Activated CD4-positive, alpha-beta memory T cell treated with anti-CD3 and anti-CD28 coated beads for 36 hours (primary cell): ENCODE data around the gene YEATS4. TPM values are rescaled to one million over a fixed set of nuclear protein-coding genes. Genes with fewer than 3 reads are reported as not detected.

Experiments
- CTCF ChIA-PET: fragments of 350-600 bp; sonication (Branson Sonifier 250); formaldehyde crosslinking; loops from one replicate; lab custom pipeline; 2021; ENCODE audit warnings: antibody characterized with exemption, inconsistent platforms; lab: Charles Lee
- POLR2A ChIA-PET: fragments of 350-600 bp; sonication (Branson Sonifier 250); formaldehyde crosslinking; loops from one replicate; lab custom pipeline; 2021; ENCODE audit warnings: antibody characterized with exemption; lab: Charles Lee
- DNase-seq: peaks from one replicate; pipeline ENCODE4 v3.0.0-alpha.2; 2020
- H3K27ac Mint-ChIP-seq: one replicate; pipeline ENCODE4 v1.8.0; 2021; ENCODE audit warnings: mixed read lengths
- H3K27me3 Mint-ChIP-seq: one replicate; pipeline ENCODE4 v1.8.0; 2021; ENCODE audit warnings: mixed read lengths
- H3K36me3 Mint-ChIP-seq: one replicate; pipeline ENCODE4 v1.8.0; 2021; ENCODE audit warnings: mixed read lengths
- H3K4me1 Mint-ChIP-seq: one replicate; pipeline ENCODE4 v1.8.0; 2021; ENCODE audit warnings: low read depth, mixed read lengths
- H3K4me3 Mint-ChIP-seq: one replicate; pipeline ENCODE4 v1.8.0; 2021; ENCODE audit warnings: mild to moderate bottlenecking, mixed read lengths
- H3K9me3 Mint-ChIP-seq: one replicate; pipeline ENCODE4 v1.8.0; 2021; ENCODE audit warnings: mixed read lengths
- intact Hi-C: fragments of 100-400 bp; cut with micrococcal nuclease; formaldehyde crosslinking; loops from one replicate; pipeline ENCODE4 v1.15.1; 2023
- total RNA-seq, 2 experiments: library from RNA; stranded (reverse); gene quantifications; one replicate each; pipeline ENCODE4 v1.2.3, GENCODE V29; 2021

The YEATS4 gene
- total RNA-seq, 2 experiments from 2014 or later, result 50.4 to 50.6 TPM

DNA sequence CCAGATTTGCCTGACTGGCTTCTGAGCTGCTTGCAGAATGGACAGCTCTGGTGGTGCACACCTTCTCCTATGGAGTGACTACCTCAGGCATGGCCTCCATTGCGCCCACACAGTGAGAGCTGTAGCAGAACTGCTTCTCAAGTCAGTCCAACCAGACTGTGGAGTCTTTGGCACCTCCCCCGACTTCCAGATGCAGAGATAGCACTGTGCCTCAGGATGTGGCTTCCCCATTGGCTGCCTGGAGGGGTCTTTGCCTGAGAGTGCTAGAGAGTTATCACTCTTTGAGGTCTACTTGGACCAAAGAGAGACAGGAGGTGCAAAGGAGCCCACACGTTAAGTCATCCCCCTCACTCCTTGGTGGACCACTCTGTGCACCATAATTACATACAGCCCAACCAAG, 65.9 kb downstream of the YEATS4 start:
- no peak for DNase-seq
- no peaks in the 10 kb centered on the region for H3K4me1 Mint-ChIP-seq
- CTCF ChIA-PET, result no interaction called here
- H3K27ac Mint-ChIP-seq, result no peak overlapping the region
- H3K9me3 Mint-ChIP-seq, result no peaks in the 10 kb centered on the region
- no peak overlapping the region for H3K4me3 Mint-ChIP-seq
- POLR2A ChIA-PET, result no interaction called here
- H3K27me3 Mint-ChIP-seq, result no peaks in the 10 kb centered on the region
- H3K36me3 Mint-ChIP-seq, result no peaks in the 10 kb centered on the region
- intact Hi-C loops, result no loop called here

DNA sequence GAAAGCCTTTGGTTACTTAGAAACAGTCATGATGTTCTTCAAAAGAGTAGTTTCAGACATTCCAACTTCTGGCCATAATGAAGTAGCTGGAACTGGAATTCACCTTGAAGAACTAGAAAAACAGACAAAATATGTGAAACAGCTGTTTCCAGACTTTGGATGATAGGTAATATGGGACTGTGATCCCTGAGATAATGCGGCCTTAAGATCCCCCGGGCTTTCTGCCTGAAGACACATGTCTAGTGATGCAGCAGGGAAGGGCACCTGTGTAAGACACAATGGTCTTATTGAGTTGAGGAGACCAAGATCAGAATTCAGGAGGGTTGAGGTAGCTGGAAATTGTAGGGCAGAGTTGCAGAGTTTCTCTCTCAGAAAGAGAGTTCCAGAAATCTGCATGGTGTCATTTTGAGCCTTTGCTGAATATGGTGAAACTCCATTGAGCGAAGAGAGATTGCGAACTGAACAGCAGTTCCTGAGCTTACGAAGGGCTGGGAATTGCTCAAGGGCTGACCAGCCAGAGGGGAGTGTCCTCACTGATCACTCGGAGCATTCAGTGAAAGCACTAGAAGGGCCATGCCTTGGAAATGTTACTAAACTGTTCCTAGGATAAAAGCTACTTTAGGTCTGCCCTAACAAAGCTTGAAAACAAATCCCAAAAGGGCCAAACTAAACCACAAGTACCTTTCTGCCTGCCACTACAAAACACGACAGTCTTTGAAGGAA, 69.0 kb downstream of the YEATS4 start:
- ChIA-PET POLR2A (no interaction called here), CTCF (no interaction called here)
- intact Hi-C loops, result no loop called here
- Mint-ChIP-seq H3K36me3 (no peaks in the 10 kb centered on the region), H3K4me3 (no peak overlapping the region), H3K4me1 (no peaks in the 10 kb centered on the region), H3K27ac (no peak overlapping the region), H3K27me3 (no peaks in the 10 kb centered on the region), H3K9me3 (no peaks in the 10 kb centered on the region)
- no peak for DNase-seq

DNA sequence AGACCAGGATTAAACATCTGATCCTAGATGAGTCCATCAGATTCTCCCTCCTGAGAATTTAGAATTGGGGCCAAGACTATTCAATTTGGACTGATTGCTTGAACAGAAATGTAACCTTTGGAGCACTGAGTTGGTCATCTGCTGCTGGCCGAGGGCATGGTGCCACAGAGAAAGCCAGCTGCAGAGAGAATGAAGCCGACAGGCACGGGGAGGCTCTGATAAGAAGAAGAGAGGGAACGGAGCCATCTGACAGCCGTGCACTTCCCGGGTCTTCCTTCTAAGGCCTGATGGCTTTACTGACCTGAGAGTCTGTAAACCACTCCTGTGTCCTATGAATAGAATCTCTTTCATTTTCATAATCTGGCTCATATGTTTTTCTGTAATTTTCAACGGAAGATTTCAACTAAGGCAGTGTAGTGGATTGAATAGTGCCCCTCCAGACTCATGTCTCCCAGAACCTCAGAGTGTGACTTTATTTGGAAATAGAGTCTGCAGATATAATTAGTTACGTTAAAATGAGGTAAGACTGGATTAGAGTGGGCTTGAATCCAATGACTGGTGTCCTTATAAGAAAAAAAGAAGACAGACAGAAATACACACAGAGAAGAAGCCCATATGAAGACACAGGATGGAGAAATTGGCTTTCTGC, 71.5 kb downstream of the YEATS4 start:
- no peaks in the 10 kb centered on the region for H3K4me1 Mint-ChIP-seq
- POLR2A ChIA-PET, result no interaction called here
- H3K36me3 Mint-ChIP-seq, result no peaks in the 10 kb centered on the region
- H3K9me3 Mint-ChIP-seq, result no peaks in the 10 kb centered on the region
- CTCF ChIA-PET, result no interaction called here
- no peak for DNase-seq
- H3K27ac Mint-ChIP-seq, result no peak overlapping the region
- H3K27me3 Mint-ChIP-seq, result no peaks in the 10 kb centered on the region
- intact Hi-C loops, result no loop called here
- H3K4me3 Mint-ChIP-seq, result no peak overlapping the region

DNA sequence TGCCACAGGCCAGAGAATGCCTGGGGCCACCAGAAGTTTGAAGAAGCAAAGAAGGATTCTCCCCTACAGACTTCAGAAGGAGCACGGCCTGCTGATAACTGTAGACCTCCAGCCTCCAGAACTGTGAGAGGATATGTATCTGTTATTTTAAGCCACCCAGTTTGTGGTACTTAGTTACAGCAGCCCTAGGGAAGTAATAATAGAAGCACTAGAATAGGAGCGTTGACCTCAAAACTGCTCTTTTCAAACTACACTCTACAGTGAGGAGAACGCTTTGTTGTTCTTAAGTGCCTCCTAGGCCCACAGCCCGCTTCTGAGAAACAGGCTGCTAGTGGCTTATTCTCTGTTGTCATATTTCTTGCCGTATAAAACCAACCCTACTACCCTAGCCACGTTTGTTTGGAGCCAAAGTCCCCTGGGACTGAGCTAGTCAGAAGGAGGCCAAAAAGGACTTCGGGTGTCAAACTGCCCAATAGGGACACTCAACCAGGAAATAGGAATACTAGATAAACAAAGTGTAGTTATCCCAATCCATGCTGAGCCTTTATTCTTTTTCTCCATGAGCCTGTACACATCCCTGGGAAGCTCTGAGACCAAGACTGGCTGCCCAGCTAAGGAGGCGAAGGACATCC, 72.2 kb downstream of the YEATS4 start:
- CTCF ChIA-PET, result no interaction called here
- POLR2A ChIA-PET, result no interaction called here

DNA sequence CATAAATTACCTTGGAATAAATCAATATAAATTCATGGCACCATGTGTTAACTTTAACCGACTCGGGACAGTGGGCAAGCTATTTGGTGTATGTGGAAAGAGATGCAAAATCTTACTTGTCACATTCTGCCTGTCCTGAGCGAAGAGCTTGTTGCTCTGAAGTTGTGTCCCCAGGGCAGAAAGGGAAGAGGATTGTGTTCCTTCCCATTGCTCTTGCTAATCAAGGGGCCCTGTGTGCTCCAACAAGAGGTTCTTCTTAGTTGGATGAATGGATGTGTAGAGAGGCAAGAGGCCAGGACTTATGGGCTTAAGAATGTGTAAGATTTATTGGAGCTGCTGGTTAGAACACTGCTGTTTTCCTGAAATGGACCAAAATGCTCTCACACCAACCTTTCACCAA, 74.1 kb downstream of the YEATS4 start:
- H3K4me3 Mint-ChIP-seq, result no peak overlapping the region
- CTCF ChIA-PET, result no interaction called here
- intact Hi-C loops, result no loop called here
- POLR2A ChIA-PET, result no interaction called here
- no peaks in the 10 kb centered on the region for H3K36me3 Mint-ChIP-seq
- no peaks in the 10 kb centered on the region for H3K27me3 Mint-ChIP-seq
- H3K4me1 Mint-ChIP-seq, result no peaks in the 10 kb centered on the region
- no peaks in the 10 kb centered on the region for H3K9me3 Mint-ChIP-seq
- no peak overlapping the region for H3K27ac Mint-ChIP-seq
- DNase-seq, result no peak

More for the DNA sequence above, 72.2 kb downstream of the YEATS4 start:
- H3K4me3 Mint-ChIP-seq, result no peak overlapping the region
- H3K27me3 Mint-ChIP-seq, result no peaks in the 10 kb centered on the region
- DNase-seq, result no peak
- no peaks in the 10 kb centered on the region for H3K4me1 Mint-ChIP-seq
- intact Hi-C loops, result no loop called here
- no peak overlapping the region for H3K27ac Mint-ChIP-seq
- H3K36me3 Mint-ChIP-seq, result no peaks in the 10 kb centered on the region
- no peaks in the 10 kb centered on the region for H3K9me3 Mint-ChIP-seq

DNA sequence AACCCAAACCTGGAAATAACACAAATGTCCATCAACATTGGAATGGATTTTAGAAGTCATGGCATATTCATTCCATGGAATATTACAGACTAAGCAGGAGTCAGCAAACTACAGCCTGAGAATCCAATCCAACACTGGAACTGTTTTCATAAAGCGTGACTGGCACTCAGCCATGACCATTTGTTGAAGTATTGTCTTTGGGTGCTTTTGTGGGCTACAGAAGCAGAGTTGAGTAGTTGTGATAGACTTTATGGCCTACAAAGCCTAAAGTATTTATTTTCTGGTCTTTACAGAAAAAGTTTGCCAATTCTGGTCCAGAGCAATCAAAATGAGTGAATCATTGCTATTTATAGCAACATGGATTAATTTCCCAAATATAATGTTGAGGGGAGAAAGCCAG, 76.1 kb downstream of the YEATS4 start:
- Mint-ChIP-seq H3K4me3 (no peak overlapping the region), H3K27me3 (no peaks in the 10 kb centered on the region), H3K27ac (no peak overlapping the region), H3K36me3 (no peaks in the 10 kb centered on the region), H3K9me3 (no peaks in the 10 kb centered on the region), H3K4me1 (no peaks in the 10 kb centered on the region)
- ChIA-PET POLR2A (no interaction called here), CTCF (no interaction called here)
- intact Hi-C loops, result no loop called here
- DNase-seq, result no peak

DNA sequence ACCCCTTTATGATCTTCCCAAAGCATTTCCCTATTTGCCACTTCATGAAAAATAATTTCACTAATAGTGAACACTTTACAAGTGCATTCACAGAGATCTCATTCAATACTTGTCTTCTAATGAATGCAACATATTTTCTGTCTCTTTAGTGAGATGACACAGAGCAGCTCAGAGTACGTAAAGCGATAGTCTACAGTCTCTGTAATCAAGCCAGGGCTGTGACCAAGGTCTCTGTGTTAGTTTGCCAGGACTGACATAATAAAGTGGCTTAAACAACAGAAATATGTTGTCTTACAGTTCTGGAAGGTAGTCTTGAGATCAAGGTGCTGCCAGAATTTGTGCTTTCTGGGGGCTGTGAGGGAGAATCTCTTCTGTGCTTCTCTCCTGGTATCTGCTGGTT, 77.5 kb downstream of the YEATS4 start:
- ChIA-PET POLR2A (no interaction called here), CTCF (no interaction called here)
- H3K27ac Mint-ChIP-seq, result no peak overlapping the region
- H3K36me3 Mint-ChIP-seq, result no peaks in the 10 kb centered on the region
- no peaks in the 10 kb centered on the region for H3K9me3 Mint-ChIP-seq
- intact Hi-C loops, result no loop called here
- H3K4me3 Mint-ChIP-seq, result no peak overlapping the region
- no peaks in the 10 kb centered on the region for H3K27me3 Mint-ChIP-seq
- no peak for DNase-seq
- no peaks in the 10 kb centered on the region for H3K4me1 Mint-ChIP-seq

DNA sequence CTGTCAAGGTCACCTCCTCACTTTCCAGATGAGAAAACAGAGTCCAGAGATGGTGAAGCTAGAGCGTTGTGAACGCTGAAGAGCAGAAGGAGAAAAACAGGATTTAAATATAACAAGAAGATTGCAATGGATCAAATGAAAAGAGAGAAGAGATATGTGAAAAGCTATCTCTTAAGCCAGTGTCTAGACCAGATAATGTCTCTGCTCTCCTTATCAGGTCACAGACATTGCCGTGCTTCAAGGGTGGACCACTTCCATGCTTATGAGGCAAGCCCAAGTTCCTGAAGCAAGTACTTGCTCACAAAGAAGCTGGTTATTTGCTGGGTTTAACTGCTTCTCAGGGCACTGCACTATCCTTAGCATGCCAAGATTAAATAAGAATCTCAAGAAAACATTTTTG, 79.0 kb downstream of the YEATS4 start:
- H3K36me3 Mint-ChIP-seq, result no peaks in the 10 kb centered on the region
- ChIA-PET POLR2A (no interaction called here), CTCF (no interaction called here)
- H3K27ac Mint-ChIP-seq, result no peak overlapping the region
- intact Hi-C loops, result no loop called here
- no peaks in the 10 kb centered on the region for H3K4me1 Mint-ChIP-seq
- no peak for DNase-seq
- no peaks in the 10 kb centered on the region for H3K27me3 Mint-ChIP-seq
- no peaks in the 10 kb centered on the region for H3K9me3 Mint-ChIP-seq
- H3K4me3 Mint-ChIP-seq, result no peak overlapping the region

DNA sequence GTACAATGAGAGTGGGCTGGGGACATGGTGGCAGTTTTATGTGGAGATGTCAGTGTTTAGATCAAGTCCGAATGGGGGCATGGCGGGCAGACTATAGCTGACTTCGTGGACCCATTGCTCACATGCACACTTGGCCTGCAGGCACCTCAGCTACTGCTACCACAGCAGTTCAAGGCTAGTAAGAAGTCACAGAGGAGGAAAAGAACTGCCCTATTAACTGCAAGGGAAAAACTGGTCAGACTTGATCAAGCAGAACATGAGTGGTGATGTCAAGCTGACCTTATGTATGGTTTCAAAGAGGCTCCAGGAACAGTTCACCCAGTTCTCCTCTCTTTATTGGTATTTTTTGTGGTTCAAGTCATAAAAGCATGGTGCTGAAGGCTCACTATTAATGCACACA, 80.5 kb downstream of the YEATS4 start:
- ChIA-PET CTCF (interaction anchor here (1.3 kb wide), 1 partner anchor 131 kb away, joined by 4 read pairs; no protein-coding TSS in a partner anchor), POLR2A (no interaction called here)
- Mint-ChIP-seq H3K4me1 (no peaks in the 10 kb centered on the region), H3K36me3 (no peaks in the 10 kb centered on the region), H3K27me3 (no peaks in the 10 kb centered on the region), H3K4me3 (no peak overlapping the region), H3K9me3 (no peaks in the 10 kb centered on the region), H3K27ac (no peak overlapping the region)
- intact Hi-C loops, result no loop called here
- no peak for DNase-seq

Other genes starting within 250 kb of the YEATS4 start
- gene CPSF6, start 120.2 kb upstream of the YEATS4 start, total RNA-seq, result 10 to 100 TPM; 86.6 to 90.0 TPM
- gene LYZ, start 11.4 kb upstream of the YEATS4 start, total RNA-seq, result not detected
- gene FRS2, start 110.6 kb downstream of the YEATS4 start, total RNA-seq, result 1 to 10 TPM; 8.6 to 9.5 TPM
- gene CCT2, start 225.7 kb downstream of the YEATS4 start, total RNA-seq, result 100 to 1,000 TPM; 264 to 267 TPM